Left lung (tissue), 10 donors: ENCODE results near the gene MTCH2. TPM values are rescaled to one million over a fixed set of nuclear protein-coding genes. Genes with fewer than 3 reads are reported as not detected.
"Not testable (repeated sequence)": the region's sequence is repeated elsewhere in the genome, so short reads cannot be mapped to it uniquely, and the experiment has no call there.

ENCODE experiments used
- ATAC-seq: fragments of 200-7000 bp; cut with Tn5 transposase; one replicate; pipeline ENCODE4 v1.9.1; 2020; ENCODE audit warnings: moderate library complexity
- DNase-seq, 4 donors: peaks; one replicate each; pipeline ENCODE4 v3.0.0-alpha.2; 2013 to 2020
- H3K27ac ChIP-seq, 2 donors: fragments of 200-600 bp; sonication (generic) in 1 of 2; one replicate each; pipeline versions ENCODE4 v1.5.0 to v1.8.0; 2020 to 2021
- H3K27me3 ChIP-seq, 2 donors: fragments of 200-600 bp; sonication (generic) in 1 of 2; one replicate each; pipeline versions ENCODE4 v1.5.0 to v1.8.0; 2020 to 2021
- H3K36me3 ChIP-seq, 2 donors: fragments of 200-600 bp; sonication (generic) in 1 of 2; one replicate each; pipeline versions ENCODE4 v1.5.0 to v1.8.0; 2020 to 2021
- H3K4me1 ChIP-seq, 2 donors: fragments of 200-600 bp; one replicate each; pipeline ENCODE4 v1.8.0; 2021
- H3K4me3 ChIP-seq, 2 donors: fragments of 200-600 bp; sonication (generic) in 1 of 2; one replicate each; pipeline versions ENCODE4 v1.5.0 to v1.8.0; 2020 to 2021; ENCODE audit warnings: mild to moderate bottlenecking in 1 of 2
- H3K9me3 ChIP-seq, 2 donors: fragments of 200-600 bp; sonication (generic) in 1 of 2; one replicate each; pipeline versions ENCODE4 v1.5.0 to v1.8.0; 2020 to 2021
- intact Hi-C, 2 donors: fragments of 100-400 bp; cut with DNase I; formaldehyde crosslinking; loops; one replicate each; pipeline versions ENCODE4 v1.11.2 to v1.14.2; 2022
- polyA plus RNA-seq, 6 donors: library from polyadenylated mRNA; unstranded; fragments of 120-200 nt; gene quantifications; one replicate each; pipeline ENCODE4 v1.2.1, GENCODE V29; 2013; ENCODE audit not compliant: insufficient read length in 6 of 6
- total RNA-seq, 2 donors: library from RNA; stranded (reverse); fragmentation: NEBNext Ultra II Directional; extraction: Animal tissue kit (Norgen Biotek cat#: 25700); gene quantifications; one replicate each; pipeline ENCODE4 v1.2.1, GENCODE V29; 2021
- TF ChIP-seq, protein P1 (sequence below), 2 donors: fragments of 200-600 bp; sonication (generic) in 1 of 2; IDR thresholded peaks; one replicate each; pipeline versions ENCODE4 v1.5.0 to v1.8.0; 2021; ENCODE audit warnings: antibody characterized with exemption in 2 of 2
- donor health status: DM: no; HTN: yes; CAD: no.
- donor health status: DM: no; HTN: no; CAD: no.

MTCH2 gene
- total and polyA plus RNA-seq, 8 donors = 53.7 to 116 (median 65.6) TPM

DNA sequence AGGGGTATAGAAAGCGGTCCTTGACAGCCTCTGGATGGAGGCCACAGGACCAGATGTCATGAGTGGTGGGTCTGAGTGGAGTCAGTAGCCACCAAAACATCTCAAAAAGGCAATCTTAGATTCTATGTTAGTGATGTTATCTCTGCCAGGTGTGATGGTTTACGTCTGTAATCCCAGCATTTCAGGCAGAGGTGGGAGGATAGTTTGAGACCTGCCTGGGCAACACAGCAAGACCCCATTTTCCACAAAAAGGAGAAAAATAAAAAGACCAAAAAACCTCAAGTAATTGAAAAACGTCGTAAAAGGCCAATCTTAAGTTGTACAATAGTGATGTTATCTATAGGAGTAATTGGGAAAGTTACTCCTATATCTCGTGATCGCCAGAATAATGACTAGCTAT lies 3.7 kb upstream of the MTCH2 start:
- Histone ChIP-seq H3K4me1 (peaks cover 0 to 15% of the 10 kb centered on the region in 2 donors), H3K27me3 (no peaks in the 10 kb centered on the region), H3K36me3 (no peaks in the 10 kb centered on the region), H3K27ac (no peak overlapping the region), H3K9me3 (no peaks in the 10 kb centered on the region), H3K4me3 (no peak overlapping the region)
- TF ChIP-seq, protein P1, sequence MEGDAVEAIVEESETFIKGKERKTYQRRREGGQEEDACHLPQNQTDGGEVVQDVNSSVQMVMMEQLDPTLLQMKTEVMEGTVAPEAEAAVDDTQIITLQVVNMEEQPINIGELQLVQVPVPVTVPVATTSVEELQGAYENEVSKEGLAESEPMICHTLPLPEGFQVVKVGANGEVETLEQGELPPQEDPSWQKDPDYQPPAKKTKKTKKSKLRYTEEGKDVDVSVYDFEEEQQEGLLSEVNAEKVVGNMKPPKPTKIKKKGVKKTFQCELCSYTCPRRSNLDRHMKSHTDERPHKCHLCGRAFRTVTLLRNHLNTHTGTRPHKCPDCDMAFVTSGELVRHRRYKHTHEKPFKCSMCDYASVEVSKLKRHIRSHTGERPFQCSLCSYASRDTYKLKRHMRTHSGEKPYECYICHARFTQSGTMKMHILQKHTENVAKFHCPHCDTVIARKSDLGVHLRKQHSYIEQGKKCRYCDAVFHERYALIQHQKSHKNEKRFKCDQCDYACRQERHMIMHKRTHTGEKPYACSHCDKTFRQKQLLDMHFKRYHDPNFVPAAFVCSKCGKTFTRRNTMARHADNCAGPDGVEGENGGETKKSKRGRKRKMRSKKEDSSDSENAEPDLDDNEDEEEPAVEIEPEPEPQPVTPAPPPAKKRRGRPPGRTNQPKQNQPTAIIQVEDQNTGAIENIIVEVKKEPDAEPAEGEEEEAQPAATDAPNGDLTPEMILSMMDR (IDR thresholded peaks at IDR 0.05) = no peak
- DNase-seq (no peak), ATAC-seq (no peak)
- intact Hi-C loops = no loop called here

DNA sequence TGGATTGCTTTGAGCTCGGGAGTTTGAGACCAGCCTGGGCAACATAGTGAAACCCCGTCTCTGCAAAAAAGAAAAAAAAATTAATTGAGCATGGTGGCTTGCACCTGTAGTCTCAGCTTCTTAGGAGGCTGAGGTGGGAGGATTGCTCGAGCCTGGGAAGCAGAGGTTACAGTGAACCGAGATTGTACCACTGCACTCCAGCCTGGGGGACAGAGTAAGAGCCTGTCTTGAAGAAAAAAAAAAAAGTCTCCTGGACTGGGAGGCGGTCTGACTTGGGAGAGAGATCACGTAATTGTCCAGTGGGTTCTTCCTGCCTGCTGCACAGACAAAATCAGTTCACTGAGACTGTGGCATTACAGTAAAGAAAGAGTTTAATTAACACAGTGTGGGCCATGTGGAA lies 3.1 kb upstream of the MTCH2 start:
- no peaks in the 10 kb centered on the region for H3K27me3 ChIP-seq
- no peaks in the 10 kb centered on the region for H3K9me3 ChIP-seq
- ATAC-seq (no peak), DNase-seq (no peak)
- H3K36me3 ChIP-seq = no peaks in the 10 kb centered on the region
- TF ChIP-seq, protein P1 (IDR thresholded peaks at IDR 0.05) = no peak
- intact Hi-C loops = no loop called here
- no peak overlapping the region for H3K4me3 ChIP-seq
- peaks cover 3 to 20% of the 10 kb centered on the region in 2 donors for H3K4me1 ChIP-seq
- no peak overlapping the region for H3K27ac ChIP-seq

DNA sequence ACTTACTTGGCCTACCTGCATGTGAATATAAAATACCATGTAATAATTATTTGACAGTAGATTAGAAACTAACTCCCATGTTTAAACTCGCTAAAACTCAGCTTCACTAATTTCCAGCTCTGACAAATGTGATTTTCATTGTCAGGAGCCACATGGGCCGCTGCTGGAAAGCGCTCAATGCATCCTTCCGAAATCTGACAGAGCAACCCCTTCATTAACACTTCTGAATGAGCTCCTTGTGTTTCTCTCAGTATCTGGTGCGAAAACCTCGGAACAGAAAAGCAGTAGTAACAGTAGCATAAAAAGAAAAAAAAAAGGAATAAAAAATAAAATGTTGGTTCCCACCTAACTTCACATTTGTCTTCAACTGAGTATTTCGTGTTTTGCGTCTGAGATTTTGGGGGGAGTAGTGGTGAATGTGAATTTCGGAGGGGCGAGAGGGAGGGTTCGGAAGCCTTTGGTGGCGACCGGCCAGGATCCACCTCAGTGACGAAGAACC lies 710 bp downstream of the MTCH2 start:
- no peaks in the 10 kb centered on the region for H3K9me3 ChIP-seq
- H3K4me1 ChIP-seq = peaks cover 4 to 24% of the 10 kb centered on the region in 2 donors
- intact Hi-C loops = no loop called here
- peak overlapping the region; percentile 63 to 95 for H3K4me3 ChIP-seq
- DNase-seq (no peak), ATAC-seq (no peak)
- peaks cover 0 to 30% of the 10 kb centered on the region in 2 donors for H3K36me3 ChIP-seq
- TF ChIP-seq, protein P1 (IDR thresholded peaks at IDR 0.05) = no peak
- peak overlapping the region; percentile 84 to 95 for H3K27ac ChIP-seq
- no peaks in the 10 kb centered on the region for H3K27me3 ChIP-seq

DNA sequence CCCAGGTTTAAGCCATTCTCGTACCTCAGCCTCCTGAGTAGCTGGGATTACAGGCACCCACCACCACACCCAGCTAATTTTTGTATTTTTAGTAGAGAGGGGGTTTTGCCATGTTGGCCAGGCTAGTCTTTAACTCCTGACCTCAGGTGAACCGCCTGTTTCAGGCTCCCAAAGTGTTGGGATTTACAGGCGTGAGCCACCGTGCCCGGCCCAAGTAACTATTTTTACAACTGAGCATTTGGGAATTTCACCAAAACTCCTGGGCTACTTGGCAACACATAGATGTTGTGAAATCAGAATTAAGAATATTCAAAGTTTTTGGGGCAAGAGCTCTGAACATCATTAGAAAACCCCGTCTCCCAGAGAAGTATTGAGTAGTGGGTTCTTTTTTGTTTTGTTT lies 1.9 kb downstream of the MTCH2 start:
- peak in 1 of 4 donors; percentile 7 for DNase-seq
- H3K27ac ChIP-seq, intact Hi-C loops, H3K27me3 ChIP-seq, H3K9me3 ChIP-seq, ATAC-seq: not testable (repeated sequence)
- H3K4me1 ChIP-seq = peaks cover 4 to 24% of the 10 kb centered on the region in 2 donors
- peak overlapping the region in 1 of 2 donors; percentile 95 for H3K4me3 ChIP-seq
- H3K36me3 ChIP-seq = peaks cover 0 to 42% of the 10 kb centered on the region in 2 donors

DNA sequence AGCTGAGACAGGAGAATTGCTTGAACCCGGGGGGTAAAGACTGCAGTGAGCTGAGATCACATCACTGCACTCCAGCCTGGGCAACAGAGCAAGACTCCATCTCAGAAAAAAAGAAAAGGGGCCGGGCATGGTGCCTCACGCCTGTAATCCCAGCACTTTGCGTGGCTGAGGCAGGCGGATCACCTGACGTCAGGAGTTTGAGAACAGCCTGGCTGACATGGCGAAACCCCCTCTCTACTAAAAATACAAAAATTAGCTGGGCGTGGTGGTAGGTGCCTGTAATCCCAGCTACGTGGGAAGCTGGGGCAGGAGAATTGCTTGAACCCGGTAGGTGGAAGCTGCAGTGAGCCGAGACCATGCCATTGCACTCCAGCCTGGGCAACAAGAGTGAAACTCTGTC lies 6.0 kb downstream of the MTCH2 start:
- peaks cover 0 to 83% of the 10 kb centered on the region in 2 donors for H3K36me3 ChIP-seq
- ATAC-seq, intact Hi-C loops, DNase-seq, H3K4me3 ChIP-seq, H3K27ac ChIP-seq, H3K27me3 ChIP-seq, H3K9me3 ChIP-seq: not testable (repeated sequence)
- H3K4me1 ChIP-seq = peaks cover 4 to 12% of the 10 kb centered on the region in 2 donors

DNA sequence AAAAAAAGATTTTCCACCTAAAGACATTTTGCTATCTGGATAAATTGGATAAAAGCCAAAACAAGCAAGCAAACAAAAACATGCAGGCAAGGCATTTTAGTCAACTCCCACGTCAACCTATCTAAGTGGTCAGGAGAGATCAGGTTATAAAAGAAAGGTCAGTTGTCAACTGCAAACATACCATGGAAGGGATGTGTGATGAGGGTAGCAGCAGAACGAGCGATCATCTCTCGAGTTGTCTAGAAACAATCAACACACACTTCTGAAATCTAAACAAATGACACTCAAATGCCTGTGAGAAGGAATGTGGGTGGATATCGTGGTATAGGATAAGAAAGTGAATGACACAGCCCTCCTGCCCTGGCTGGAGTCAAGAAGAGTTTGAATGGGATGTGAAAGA lies 10.9 kb downstream of the MTCH2 start:
- TF ChIP-seq, protein P1 (IDR thresholded peaks at IDR 0.05) = no peak
- Histone ChIP-seq H3K4me3 (no peak overlapping the region), H3K36me3 (peaks cover 0 to 100% of the 10 kb centered on the region in 2 donors), H3K9me3 (no peaks in the 10 kb centered on the region), H3K27me3 (no peaks in the 10 kb centered on the region), H3K27ac (no peak overlapping the region), H3K4me1 (no peaks in the 10 kb centered on the region)
- ATAC-seq = no peak
- DNase-seq = no peak
- intact Hi-C loops = no loop called here
